HG02571 (cell line): ENCODE measurements around the gene PLEKHA6.
"Not testable (repeated sequence)": the region's sequence is repeated elsewhere in the genome, so short reads cannot be mapped to it uniquely, and the experiment has no call there.

ENCODE experiments used
- ATAC-seq: cut with Tn5 transposase; IDR thresholded peaks from one replicate; pipeline ENCODE4 v1.9.1; 2021; ENCODE audit warnings: mild to moderate bottlenecking, moderate library complexity; ENCODE audit not compliant: unreplicated experiment

Gene PLEKHA6

GRCh38 chr1:204338360-204338759, 21.4 kb downstream of the PLEKHA6 start:
- no peak for ATAC-seq

DNA sequence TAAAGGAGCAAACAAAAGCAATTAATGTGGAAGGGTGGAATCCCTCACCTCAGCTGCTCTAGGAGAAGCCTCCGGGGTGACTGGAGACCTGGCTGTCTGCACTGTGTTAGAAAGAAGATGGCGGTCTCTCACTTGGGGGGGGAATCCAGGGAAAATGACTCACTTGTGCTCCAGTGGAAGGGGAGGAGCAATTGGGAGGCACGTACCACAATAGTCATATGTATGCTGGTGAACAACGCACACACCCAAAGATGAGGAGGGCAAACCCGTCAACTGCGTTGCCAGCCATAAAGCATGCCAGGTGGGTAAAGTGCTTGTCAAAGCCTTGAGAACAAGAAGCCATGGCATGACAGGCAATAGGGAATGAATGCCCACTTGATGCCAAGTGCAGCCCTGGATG, 22.1 kb downstream of the PLEKHA6 start:
- no peak for ATAC-seq

DNA sequence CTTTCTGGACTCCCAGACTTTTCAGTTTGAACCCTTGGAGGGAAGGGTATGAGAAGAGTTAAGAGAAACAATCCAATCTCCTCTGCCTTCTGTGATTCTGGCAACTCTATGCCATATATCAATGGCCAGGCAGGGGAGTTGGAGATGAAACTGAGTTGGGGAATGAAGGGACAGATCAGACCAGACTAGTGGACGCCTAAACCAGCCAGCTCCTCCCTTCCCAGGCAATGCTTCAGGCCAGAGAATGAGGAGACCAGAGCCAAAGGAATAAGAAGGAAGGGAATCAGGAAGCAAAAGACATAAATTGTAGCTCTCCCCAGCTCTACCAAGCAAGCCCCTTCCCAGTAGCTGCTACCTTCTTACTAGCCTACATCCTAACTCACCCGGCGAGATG, 22.7 kb downstream of the PLEKHA6 start:
- no peak for ATAC-seq

DNA sequence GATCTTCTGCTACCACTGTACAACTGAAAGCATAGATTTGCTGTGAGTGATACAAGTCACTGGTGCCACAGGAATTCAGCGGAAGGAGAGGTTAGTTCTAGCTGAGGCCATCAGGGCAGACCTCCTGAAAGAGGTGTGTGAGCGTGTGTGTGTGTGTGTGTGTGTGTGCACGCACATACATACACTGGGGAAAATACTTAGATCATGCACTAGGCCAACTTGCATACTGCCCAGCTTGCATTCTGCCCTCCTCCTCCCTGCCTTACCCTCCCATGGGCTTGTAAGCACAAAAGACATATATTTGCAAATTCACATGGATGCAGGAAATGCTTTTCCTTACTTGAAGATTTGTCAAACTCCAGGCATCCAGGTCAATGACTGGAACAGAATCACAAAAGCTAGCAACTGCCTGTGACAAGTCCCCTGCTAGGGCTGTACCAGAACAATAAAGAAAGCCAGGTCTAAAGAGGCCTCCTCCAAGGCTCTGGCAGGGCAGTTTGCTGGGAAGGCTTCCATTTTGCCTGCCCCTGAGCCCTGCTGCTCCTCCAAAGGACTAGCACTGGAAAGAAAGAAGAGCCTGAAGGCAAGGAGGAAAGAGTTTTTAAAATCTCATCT, 23.2 kb downstream of the PLEKHA6 start:
- no peak for ATAC-seq

GRCh38 chr1:204335533-204335932, 24.2 kb downstream of the PLEKHA6 start:
- ATAC-seq = no peak

DNA sequence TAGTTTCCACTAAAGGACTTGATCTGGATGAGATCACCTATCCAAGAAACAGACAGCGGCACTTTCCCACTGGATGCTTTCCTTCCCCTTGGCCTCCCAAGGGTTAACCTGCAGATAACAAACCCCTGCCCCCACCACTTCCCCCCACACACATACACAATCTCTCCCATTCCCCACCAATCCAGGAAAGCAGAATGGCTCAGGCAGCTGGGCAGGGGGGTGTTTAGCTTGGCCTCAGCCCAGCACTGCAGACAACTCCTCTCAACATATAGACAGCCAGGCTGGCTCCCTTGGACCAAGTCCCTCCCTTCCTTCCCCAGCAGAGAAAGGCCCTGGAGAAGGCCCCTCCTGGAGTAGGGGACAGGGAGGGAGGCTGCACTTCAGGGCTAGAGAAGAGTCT, 24.6 kb downstream of the PLEKHA6 start:
- ATAC-seq = no peak

DNA sequence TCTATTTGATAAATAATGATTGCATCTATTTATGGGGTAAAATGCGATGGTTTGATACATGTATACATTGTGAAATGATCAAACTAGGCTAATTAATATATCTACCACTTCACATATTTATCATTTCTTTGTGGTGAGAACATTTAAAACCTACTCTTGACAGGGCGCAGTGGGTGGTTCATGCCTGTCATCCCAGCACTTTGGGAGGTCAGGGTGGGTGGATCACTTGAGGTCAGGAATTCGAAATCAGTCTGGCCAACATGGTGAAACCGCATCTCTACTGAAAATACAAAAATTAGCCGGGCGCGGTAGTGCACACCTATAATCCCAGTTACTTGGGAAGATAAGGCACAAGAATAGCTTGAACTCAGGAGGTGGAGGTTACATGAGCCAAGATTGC, 25.3 kb downstream of the PLEKHA6 start:
- no peak for ATAC-seq

DNA sequence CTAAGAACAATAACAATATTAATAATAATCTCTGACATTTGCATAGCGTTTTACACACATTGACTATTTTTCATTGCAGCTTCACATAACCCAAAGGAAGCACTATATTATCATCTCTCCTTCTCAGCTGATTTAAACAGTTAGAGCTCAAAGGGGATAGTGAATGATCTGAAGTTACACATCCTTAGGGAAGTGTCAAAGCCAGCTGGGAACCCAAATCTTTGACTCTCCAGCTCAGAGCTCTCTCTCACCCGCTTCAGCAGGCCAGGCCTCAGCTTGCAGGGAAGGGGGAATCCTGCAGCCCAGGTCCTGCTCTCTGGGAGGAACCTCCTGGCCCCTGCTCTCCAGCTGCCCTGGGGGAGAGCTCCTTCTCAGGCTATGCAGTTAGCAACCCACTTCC, 26.3 kb downstream of the PLEKHA6 start:
- no peak for ATAC-seq

DNA sequence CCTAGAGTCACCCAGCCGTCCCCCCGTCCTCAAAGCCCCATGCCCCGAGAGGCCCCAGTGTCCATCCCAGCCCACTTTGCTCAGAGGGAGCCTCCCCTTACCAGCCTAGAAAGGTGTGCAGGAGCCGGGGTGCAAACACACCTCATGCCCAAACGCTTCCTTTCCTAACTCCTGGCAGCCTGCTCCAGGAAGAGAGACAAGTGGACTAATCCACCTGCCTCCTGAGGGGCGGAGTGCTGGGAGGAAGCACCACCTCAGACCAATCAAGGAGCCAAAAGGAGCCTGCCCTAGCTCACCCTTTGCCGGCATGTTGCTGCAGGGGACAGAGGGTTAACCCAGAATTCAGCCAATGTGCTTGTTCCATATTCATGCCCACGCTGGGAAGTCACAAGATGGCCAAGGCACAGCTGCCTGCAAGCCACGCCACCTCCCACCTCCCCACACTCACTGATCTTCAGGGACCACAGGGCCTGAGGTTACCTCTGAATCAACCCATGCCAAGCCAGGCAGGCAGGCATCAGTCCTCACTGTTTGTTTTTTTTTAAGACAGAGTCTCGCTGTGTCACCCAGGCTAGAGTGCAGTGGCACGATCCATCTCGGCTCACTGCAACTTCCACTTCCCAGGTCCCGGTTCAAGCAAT, 27.8 kb downstream of the PLEKHA6 start:
- ATAC-seq = no peak

GRCh38 chr1:204331275-204331674, 28.5 kb downstream of the PLEKHA6 start:
- ATAC-seq = no peak

DNA sequence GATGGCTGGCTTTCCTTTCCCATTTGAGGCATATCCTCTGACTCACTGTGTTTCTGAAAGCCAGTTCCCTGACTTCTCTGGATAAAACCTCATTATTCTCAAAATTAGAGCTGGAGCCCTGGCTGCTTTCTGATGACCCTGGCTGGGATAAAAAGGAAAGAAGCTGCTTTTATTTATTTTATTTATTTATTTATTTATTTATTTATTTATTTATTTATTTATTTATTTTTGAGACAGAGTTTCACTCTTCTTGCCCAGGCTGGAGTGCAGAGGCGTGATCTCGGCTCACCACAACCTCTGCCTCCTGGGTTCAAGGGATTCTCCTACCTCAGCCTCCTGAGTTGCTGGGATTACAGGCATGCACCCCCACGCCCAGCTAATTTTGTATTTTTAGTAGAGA, 31.9 kb downstream of the PLEKHA6 start:
- not testable (repeated sequence) for ATAC-seq

GRCh38 chr1:204327359-204327758, 32.4 kb downstream of the PLEKHA6 start:
- no peak for ATAC-seq

DNA sequence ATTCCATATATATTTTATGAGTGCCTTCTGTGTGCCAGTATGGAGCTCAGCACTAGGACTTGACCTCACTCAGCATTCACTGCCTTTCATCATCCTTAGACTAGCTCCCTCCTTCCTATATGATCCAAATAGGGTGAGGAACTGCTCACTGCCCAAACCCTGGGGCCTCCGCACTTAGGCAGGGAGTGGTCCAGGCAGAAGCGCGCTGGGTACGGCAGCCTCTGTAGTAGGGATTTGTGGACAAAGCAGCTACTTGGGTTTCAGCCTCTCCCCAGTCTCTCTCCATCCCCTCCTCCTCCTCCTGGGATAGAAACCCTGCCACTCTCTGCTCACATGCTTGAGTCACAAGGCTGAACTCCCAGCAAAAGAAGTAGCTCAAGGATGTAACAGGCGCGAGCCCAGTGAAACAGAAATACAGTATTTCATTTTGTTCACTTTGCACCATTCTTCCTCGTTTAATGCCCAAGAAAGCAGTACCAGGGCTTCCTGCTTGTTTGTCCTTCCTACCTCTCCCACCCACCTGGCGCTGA, 32.9 kb downstream of the PLEKHA6 start:
- no peak for ATAC-seq

DNA sequence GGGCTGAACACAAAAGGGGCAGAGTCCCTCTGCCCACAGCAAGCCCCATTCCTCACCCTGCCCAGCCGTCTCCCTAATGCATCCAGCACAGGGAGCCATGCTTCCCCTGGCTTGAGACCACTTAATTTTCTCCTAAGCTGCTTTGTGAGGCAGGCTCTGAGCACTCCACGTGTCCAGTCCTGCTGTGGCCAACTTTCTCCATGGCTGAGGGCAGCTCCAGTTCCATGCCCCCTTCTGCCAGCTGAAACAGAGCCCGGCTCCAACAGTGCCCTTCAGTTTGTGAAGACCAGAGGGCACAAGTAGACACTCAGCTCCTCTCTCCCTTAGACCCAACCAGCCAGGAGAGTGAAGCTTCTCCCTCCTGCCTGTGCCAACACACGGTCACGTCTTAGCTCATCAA, 33.8 kb downstream of the PLEKHA6 start:
- ATAC-seq = no peak

- no peak for ATAC-seq
Observed at GRCh38 chr1:204323887-204324286, 35.8 kb downstream of the PLEKHA6 start.

DNA sequence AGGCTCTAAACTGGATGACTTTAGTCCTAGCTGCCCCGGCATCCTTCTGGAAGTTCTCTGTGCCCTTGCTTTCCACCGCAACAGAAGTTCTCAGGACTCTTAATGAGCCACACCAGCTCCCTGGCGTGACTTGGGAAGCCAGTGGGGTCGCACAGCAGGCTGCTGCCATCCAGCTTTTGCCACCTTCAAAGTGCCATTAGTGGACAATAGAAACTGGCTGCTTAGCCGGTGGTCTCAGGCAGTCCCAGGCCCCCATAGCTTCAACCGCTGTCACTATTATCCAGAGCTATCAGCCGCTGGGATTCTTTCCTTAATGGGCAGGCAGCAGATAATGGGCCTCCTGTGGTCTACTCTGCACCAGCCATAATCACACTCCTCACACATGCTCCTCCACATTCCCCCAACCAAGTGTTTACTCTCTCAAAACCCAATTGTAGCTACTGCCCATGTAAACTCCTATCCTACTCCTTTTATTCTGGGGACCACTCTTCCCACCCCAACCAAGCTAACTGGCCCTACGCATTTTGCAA, 37.3 kb downstream of the PLEKHA6 start:
- no peak for ATAC-seq

GRCh38 chr1:204321665-204322064, 38.1 kb downstream of the PLEKHA6 start:
- ATAC-seq = no peak

GRCh38 chr1:204321051-204321450, 38.7 kb downstream of the PLEKHA6 start:
- no peak for ATAC-seq

DNA sequence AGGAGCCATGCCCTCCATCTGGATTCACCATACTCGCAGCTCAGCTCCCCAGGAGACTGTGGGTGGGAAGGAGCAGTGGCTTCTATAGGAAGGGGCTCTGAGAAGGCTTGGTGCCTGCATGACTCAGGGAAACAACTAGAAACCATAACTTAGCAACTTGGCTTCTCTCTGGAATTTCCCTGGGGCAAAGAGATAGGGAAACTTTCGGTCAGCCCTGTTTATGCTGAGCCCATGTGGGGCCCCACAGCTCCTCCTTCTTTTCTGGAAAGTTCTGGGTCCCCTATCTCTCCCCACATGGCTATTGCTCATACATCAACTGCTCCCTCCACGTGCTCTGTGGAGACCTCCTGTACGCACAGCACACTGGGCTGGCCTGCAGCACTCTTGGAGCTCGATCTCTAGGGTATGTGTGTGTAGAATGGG, 39.3 kb downstream of the PLEKHA6 start:
- ATAC-seq = no peak

- no peak for ATAC-seq
Observed at GRCh38 chr1:204319462-204319861, 40.3 kb downstream of the PLEKHA6 start.

DNA sequence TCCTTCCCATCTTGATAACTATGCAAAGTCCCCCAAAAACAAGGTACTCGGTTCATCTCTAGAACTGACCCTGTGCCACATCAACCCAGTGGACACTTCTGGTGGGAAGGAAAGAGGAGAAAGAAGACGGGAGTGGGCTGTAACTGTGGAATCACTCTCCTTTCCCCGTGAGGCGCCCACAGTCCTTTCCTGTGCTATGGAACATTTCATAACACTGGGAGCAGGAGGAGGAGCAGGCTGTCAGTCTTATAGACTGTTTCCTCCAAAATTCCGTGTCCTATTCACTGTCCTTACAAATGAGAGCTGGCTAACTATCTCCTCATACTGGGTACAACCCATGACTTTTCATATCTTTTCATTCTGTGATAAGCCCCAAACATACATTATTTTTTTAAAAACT, 40.7 kb downstream of the PLEKHA6 start:
- ATAC-seq = no peak

DNA sequence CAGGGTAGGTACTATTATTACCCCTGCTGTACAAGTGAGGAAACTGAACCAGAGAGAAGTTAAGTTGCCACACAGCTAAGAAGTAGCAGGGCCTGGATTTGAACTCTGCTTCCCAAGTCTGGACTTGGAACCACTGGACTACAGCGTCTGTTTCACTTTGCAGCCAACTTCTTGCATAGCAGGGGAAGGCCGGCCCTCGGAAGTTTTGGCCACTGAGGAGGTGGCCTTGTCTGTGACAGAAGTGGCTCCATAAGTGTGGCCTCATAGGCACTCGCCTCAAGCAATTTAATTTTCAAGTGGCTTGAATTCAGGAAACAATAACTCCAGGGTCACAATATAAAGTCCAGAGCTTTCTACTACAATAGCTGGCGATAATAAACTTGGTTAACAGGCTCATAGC, 41.4 kb downstream of the PLEKHA6 start:
- ATAC-seq = no peak
